WERI-Rb-1 (cell line): ENCODE data around the gene RASAL2.

Experiments used
- DNase-seq: peaks from one replicate; pipeline ENCODE4 v3.0.0-alpha.2; 2020
- H3K27ac ChIP-seq: fragments of 250-450 bp; sonication (Bioruptor Pico); 2 replicates; pipeline ENCODE4 v1.5.1; 2020; ENCODE audit warnings: mild to moderate bottlenecking, moderate library complexity
- H3K27me3 ChIP-seq: fragments of 250-450 bp; sonication (Bioruptor Pico); 2 replicates; pipeline ENCODE4 v1.5.1; 2021; ENCODE audit warnings: mild to moderate bottlenecking, low read depth, moderate library complexity; ENCODE audit not compliant: insufficient read depth, severe bottlenecking
- H3K36me3 ChIP-seq: fragments of 250-450 bp; sonication (Bioruptor Pico); 2 replicates; pipeline ENCODE4 v1.5.1; 2020; ENCODE audit warnings: mild to moderate bottlenecking, moderate library complexity
- H3K4me3 ChIP-seq: 2 replicates; pipeline ENCODE4 v1.5.1; 2011; ENCODE audit warnings: low read depth, mild to moderate bottlenecking, control low read depth, low read length
- H3K9me3 ChIP-seq: fragments of 250-450 bp; sonication (Bioruptor Pico); 2 replicates; pipeline ENCODE4 v1.5.1; 2021; ENCODE audit warnings: mild to moderate bottlenecking, moderate library complexity; ENCODE audit not compliant: severe bottlenecking
- CTCF ChIP-seq: IDR thresholded peaks from 2 replicates; pipeline ENCODE4 v1.5.1; 2011; ENCODE audit warnings: low read depth, mild to moderate bottlenecking, control low read depth, inconsistent platforms, low read length

RASAL2 gene

GRCh38 chr1:178533121-178533946, 439.4 kb downstream of the RASAL2 start:
- H3K9me3 ChIP-seq, result no peaks in the 10 kb centered on the region
- TF ChIP-seq CTCF, result no peak
- H3K4me3 ChIP-seq, result no peak overlapping the region
- no peak overlapping the region for H3K27ac ChIP-seq
- DNase-seq, result no peak
- H3K27me3 ChIP-seq, result no peaks in the 10 kb centered on the region
- H3K36me3 ChIP-seq, result no peaks in the 10 kb centered on the region
